Endothelial cell of umbilical vein (primary cell): ENCODE measurements around the gene INTS4. TPM values are rescaled to one million over a fixed set of nuclear protein-coding genes. Genes with fewer than 3 reads are reported as not detected.

ENCODE experiments used
- BruUV-seq: library from RNA; stranded (reverse); fragments of 400-500 nt; replicated peaks from 2 replicates; lab custom pipeline; 2021; lab: Mats Ljungman, UMichigan
- CTCF ChIA-PET: fragments of 300-600, 350-600 bp; sonication (Branson Sonifier 250); formaldehyde crosslinking; loops from one replicate; lab custom pipeline; 2021; ENCODE audit warnings: antibody characterized with exemption, inconsistent platforms; lab: Charles Lee
- POLR2A ChIA-PET: fragments of 300-600, 350-600 bp; sonication (Branson Sonifier 250); formaldehyde crosslinking; loops from one replicate; lab custom pipeline; 2021; ENCODE audit warnings: antibody characterized with exemption, inconsistent platforms; lab: Charles Lee
- DNase-seq: peaks from one replicate; pipeline ENCODE4 v3.0.0-alpha.2; 2011; ENCODE audit warnings: low read depth, low spot score
- FAIRE-seq: peaks from 2 replicates; lab custom pipeline; 2011; peaks lifted over from hg19 to GRCh38; lab: Jason Lieb, UNC
- H2AFZ ChIP-seq: 2 replicates; pipeline ENCODE4 v1.6.0; 2012; ENCODE audit warnings: low read depth, low read length, control low read depth, inconsistent platforms
- H3K27ac ChIP-seq: 2 replicates; pipeline ENCODE4 v1.5.1; 2011; ENCODE audit warnings: low read depth, mild to moderate bottlenecking, control low read depth, low read length, moderate library complexity; ENCODE audit not compliant: insufficient read depth
- H3K27me3 ChIP-seq, 2 experiments: 2 replicates each; pipeline versions ENCODE4 v1.6.0 to v1.6.1; 2011; ENCODE audit warnings: low read length in 2 of 2, mixed read lengths in 1 of 2; ENCODE audit not compliant: control insufficient read depth in 2 of 2, insufficient read depth in 2 of 2
- H3K36me3 ChIP-seq, 2 experiments: 2 replicates in 1 of 2; 3 replicates in 1 of 2; pipeline ENCODE4 v1.5.1; 2011; ENCODE audit warnings: low read length in 2 of 2, mild to moderate bottlenecking in 1 of 2, moderate library complexity in 1 of 2; ENCODE audit not compliant: control insufficient read depth in 2 of 2, insufficient read depth in 2 of 2; ENCODE audit errors: extremely low read depth in 1 of 2
- H3K4me1 ChIP-seq: 3 replicates; pipeline ENCODE4 v1.5.1; 2011; ENCODE audit warnings: mild to moderate bottlenecking, low read length; ENCODE audit not compliant: control insufficient read depth, insufficient read depth; ENCODE audit errors: extremely low read depth
- H3K4me2 ChIP-seq: 2 replicates; pipeline ENCODE4 v1.6.1; 2011; ENCODE audit warnings: low read length, control low read depth, mixed read lengths; ENCODE audit not compliant: insufficient read depth
- H3K4me3 ChIP-seq, 3 experiments: fragments of 200-600 bp in 1 of 3; sonication (generic), shearing (Covaris generic) in 1 of 3; replicated peaks in 1 of 3; 2 replicates each; pipeline ENCODE4 v1.5.1; 2011 to 2016; ENCODE audit warnings: control low read depth in 3 of 3, low read length in 3 of 3, mild to moderate bottlenecking in 2 of 3, inconsistent platforms in 1 of 3, low read depth in 1 of 3, moderate library complexity in 1 of 3; ENCODE audit not compliant: insufficient read depth in 1 of 3
- H3K79me2 ChIP-seq: 2 replicates; pipeline ENCODE4 v1.6.0; 2012; ENCODE audit warnings: low read length, inconsistent platforms; ENCODE audit not compliant: control insufficient read depth, insufficient read depth
- H3K9ac ChIP-seq: replicated peaks from 2 replicates; pipeline ENCODE3; 2011; ENCODE audit warnings: low read length, control low read depth; ENCODE audit not compliant: insufficient read depth; ENCODE audit errors: extremely low read depth
- H3K9me1 ChIP-seq: replicated peaks from 3 replicates; pipeline ENCODE4 v1.6.0; 2011; ENCODE audit warnings: mild to moderate bottlenecking, low read length; ENCODE audit not compliant: control insufficient read depth, insufficient read depth; ENCODE audit errors: extremely low read depth
- H3K9me3 ChIP-seq: replicated peaks from 2 replicates; pipeline ENCODE4 v1.5.1; 2012; ENCODE audit warnings: low read length, inconsistent platforms; ENCODE audit not compliant: control insufficient read depth, insufficient read depth
- H4K20me1 ChIP-seq: replicated peaks from 2 replicates; pipeline ENCODE3; 2011; ENCODE audit warnings: mild to moderate bottlenecking, low read length; ENCODE audit not compliant: control insufficient read depth, insufficient read depth; ENCODE audit errors: extremely low read depth
- CTCF ChIP-seq, 2 donors: IDR thresholded peaks; 1 replicate in 1 of 2; 2 replicates in 1 of 2; pipeline ENCODE4 v1.5.1; 2011; ENCODE audit warnings: low read length in 2 of 2, mild to moderate bottlenecking in 2 of 2, moderate library complexity in 2 of 2, control low read depth in 1 of 2, inconsistent platforms in 1 of 2, low read depth in 1 of 2; ENCODE audit not compliant: insufficient read depth in 1 of 2; ENCODE audit errors: extremely low read depth in 1 of 2
- EZH2 ChIP-seq: IDR thresholded peaks from 2 replicates; pipeline ENCODE4 v1.6.1; 2012; ENCODE audit warnings: borderline replicate concordance, low read depth, mild to moderate bottlenecking, moderate library complexity, low read length, inconsistent platforms; ENCODE audit not compliant: severe bottlenecking
- FOS ChIP-seq: IDR thresholded peaks from 2 replicates; pipeline ENCODE4 v1.6.1; 2011; ENCODE audit warnings: mild to moderate bottlenecking, low read length, moderate library complexity, borderline replicate concordance; ENCODE audit not compliant: insufficient read depth
- GATA2 ChIP-seq: IDR thresholded peaks from 2 replicates; pipeline ENCODE4 v1.7.0; 2011; ENCODE audit warnings: low read depth, mild to moderate bottlenecking, moderate library complexity, mixed read lengths, low read length; ENCODE audit not compliant: insufficient read length, insufficient read depth
- JUN ChIP-seq: IDR thresholded peaks from 2 replicates; pipeline ENCODE4 v1.6.1; 2011; ENCODE audit warnings: borderline replicate concordance, low read depth; ENCODE audit not compliant: insufficient read length, insufficient read depth
- MAX ChIP-seq: IDR thresholded peaks from 2 replicates; pipeline ENCODE4 v1.6.1; 2011; ENCODE audit not compliant: insufficient read depth, insufficient read length
- MYC ChIP-seq: IDR thresholded peaks from one replicate; pipeline ENCODE4 v1.6.1; 2011; ENCODE audit warnings: mild to moderate bottlenecking, low read depth, low read length
- POLR2A ChIP-seq: IDR thresholded peaks from 2 replicates; pipeline ENCODE4 v1.6.1; 2012; ENCODE audit warnings: low read depth, mild to moderate bottlenecking, control low read depth, low read length
- dilution Hi-C: fragments of 300-500 bp; cut with MboI; formaldehyde crosslinking; loops from one replicate; pipeline ENCODE4 v1.15.0; 2019; ENCODE audit warnings: low sequenced_read_pairs; ENCODE audit not compliant: extremely low pct_ligation_motif_present
- intact Hi-C: fragments of 100-400 bp; cut with micrococcal nuclease; formaldehyde crosslinking; loops from one replicate; pipeline ENCODE4 v1.10.0; 2022
- polyA plus RNA-seq, 4 experiments: library from polyadenylated mRNA; depleted of rRNA in 3 of 4; stranded (reverse) in 3 of 4; unstranded in 1 of 4; fragments of >200 nt; gene quantifications; 2 replicates each; pipeline versions ENCODE4 v1.2.1 to v1.2.3, GENCODE V29; 2011 to 2012; ENCODE audit warnings: missing spikeins in 1 of 4
- total RNA-seq: library from RNA; stranded (reverse); gene quantifications from 2 replicates; pipeline ENCODE4 v1.2.3, GENCODE V29; 2021

The INTS4 gene
- total and polyA plus RNA-seq, 2 donors (not counting 3 experiments of a cell fraction or from before 2014, with no cell fraction given) = 29.2 to 37.8 TPM

- Histone ChIP-seq H3K79me2 (no peaks in the 10 kb centered on the region), H3K4me3 (no peak overlapping the region), H4K20me1 (no peaks in the 10 kb centered on the region), H3K27me3 (no peaks in the 10 kb centered on the region), H3K9me3 (peaks cover 7% of the 10 kb centered on the region), H2AFZ (no peak overlapping the region), H3K9me1 (no peaks in the 10 kb centered on the region), H3K9ac (no peak overlapping the region), H3K27ac (no peak overlapping the region), H3K36me3 (peaks cover 3 to 6% of the 10 kb centered on the region in 2 experiments), H3K4me1 (no peaks in the 10 kb centered on the region), H3K4me2 (no peak overlapping the region)
- ChIA-PET POLR2A (no interaction called here), CTCF (no interaction called here)
- dilution Hi-C loops = no loop called here
- no peak for DNase-seq
- TF ChIP-seq GATA2 (no peak), CTCF (IDR thresholded peaks at IDR 0.05; ENCODE audit: extremely low read depth in 1 of 2, insufficient read depth in 1 of 2, low read depth in 1 of 2, low read length in 2 of 2) (no peak), MAX (no peak), MYC (no peak), POLR2A (no peak), FOS (no peak), JUN (no peak), EZH2 (no peak)
- intact Hi-C loops = no loop called here
- no peak for FAIRE-seq
- BruUV-seq = no TSS peak
Observed at GRCh38 chr11:77854838-77855237, 139.6 kb downstream of the INTS4 start.
